Lung (tissue), 12 donors: ENCODE data around the gene PABPC1L. TPM values are rescaled to one million over a fixed set of nuclear protein-coding genes. Genes with fewer than 3 reads are reported as not detected.

Experiments used
- ATAC-seq: fragments of 200-7000 bp; cut with Tn5 transposase; one replicate; pipeline ENCODE4 v1.9.1; 2020; ENCODE audit warnings: moderate number of reproducible peaks; ENCODE audit not compliant: insufficient read depth, low FRiP score
- DNase-seq, 3 donors: peaks; one replicate each; pipeline ENCODE4 v3.0.0-alpha.2; 2013 to 2017
- H3K27ac ChIP-seq, 2 donors: one replicate each; pipeline ENCODE4 v1.5.1; 2013; ENCODE audit warnings: mild to moderate bottlenecking in 2 of 2, moderate library complexity in 2 of 2, control low read depth in 1 of 2, inconsistent platforms in 1 of 2, low read depth in 1 of 2, low read length in 1 of 2
- H3K27me3 ChIP-seq, 3 donors: one replicate each; pipeline ENCODE4 v1.5.1; 2013; ENCODE audit warnings: low read length in 2 of 3; ENCODE audit not compliant: control insufficient read depth in 3 of 3, insufficient read depth in 3 of 3
- H3K36me3 ChIP-seq, 4 donors: one replicate each; pipeline ENCODE4 v1.5.1; 2013; ENCODE audit warnings: low read length in 4 of 4, mild to moderate bottlenecking in 1 of 4, moderate library complexity in 1 of 4; ENCODE audit not compliant: control insufficient read depth in 4 of 4, insufficient read depth in 4 of 4
- H3K4me1 ChIP-seq, 5 donors: one replicate each; pipeline ENCODE4 v1.5.1; 2013; ENCODE audit warnings: low read length in 5 of 5, mild to moderate bottlenecking in 2 of 5, moderate library complexity in 1 of 5; ENCODE audit not compliant: control insufficient read depth in 5 of 5, insufficient read depth in 5 of 5
- H3K4me3 ChIP-seq: one replicate; pipeline ENCODE4 v1.5.1; 2013; ENCODE audit warnings: mild to moderate bottlenecking, control low read depth, moderate library complexity
- H3K9ac ChIP-seq, 2 donors: one replicate each; pipeline ENCODE4 v1.5.1; 2013; ENCODE audit warnings: low read length in 2 of 2, control low read depth in 1 of 2; ENCODE audit not compliant: insufficient read depth in 1 of 2
- H3K9me3 ChIP-seq, 4 donors: one replicate each; pipeline ENCODE4 v1.5.1; 2013; ENCODE audit warnings: low read length in 3 of 4, mild to moderate bottlenecking in 1 of 4, moderate library complexity in 1 of 4; ENCODE audit not compliant: control insufficient read depth in 4 of 4, insufficient read depth in 3 of 4
- CTCF ChIP-seq: IDR thresholded peaks from 2 replicates; pipeline ENCODE4 v1.5.1; 2012; ENCODE audit warnings: mild to moderate bottlenecking; ENCODE audit errors: control extremely low read depth, extremely low read depth
- WGBS, 2 donors: extraction: QIAGEN DNeasy Blood & Tissue Kit; methylation state at CpG; one replicate each; pipeline ENCODE4 v1.1.7; 2013; 5-methylcytosine and 5-hydroxymethylcytosine counted together
- polyA plus RNA-seq, 2 donors: library from polyadenylated mRNA; stranded (reverse); fragments of 200-250 nt; gene quantifications; one replicate each; pipeline ENCODE4 v1.2.1, GENCODE V29; 2013
- total RNA-seq, 2 donors: library from RNA; depleted of rRNA in 1 of 2; stranded (reverse); fragments of >200 nt in 1 of 2; gene quantifications; one replicate each; pipeline ENCODE4 v1.2.1, GENCODE V29; 2014 to 2021
- donor health status: control.
- donor health status: control.
- donor health status: Bipolar disorder and iron deficiency.
- donor health status: healthy.
- donor health status: DM: yes; HTN: yes; CAD: no.

PABPC1L gene
- total and polyA plus RNA-seq, 4 donors, result 16.9 to 63.3 (median 45.7) TPM

- ATAC-seq (no peak), DNase-seq (no peak)
- Histone ChIP-seq H3K27me3 (no peaks in the 10 kb centered on the region), H3K4me3 (no peak overlapping the region), H3K9ac (no peak overlapping the region), H3K27ac (no peak overlapping the region), H3K36me3 (peaks cover 17 to 66% (median 33%) of the 10 kb centered on the region in 4 donors), H3K9me3 (no peaks in the 10 kb centered on the region), H3K4me1 (no peaks in the 10 kb centered on the region)
- TF ChIP-seq CTCF, result no peak
- WGBS, 2 donors, result 79 to 80% methylated on average over 2 of the region's 2 CpGs
Measured at GRCh38 chr20:44946271-44946852, 36.5 kb downstream of the PABPC1L start.

- Histone ChIP-seq H3K27ac (no peak overlapping the region), H3K9me3 (no peaks in the 10 kb centered on the region), H3K27me3 (no peaks in the 10 kb centered on the region), H3K4me1 (no peaks in the 10 kb centered on the region), H3K4me3 (no peak overlapping the region), H3K9ac (no peak overlapping the region), H3K36me3 (peaks cover 15 to 66% (median 28%) of the 10 kb centered on the region in 4 donors)
- no peak for ATAC-seq
- no peak for TF ChIP-seq CTCF
- WGBS, 2 donors, result 95% methylated on average over 5 of the region's 5 CpGs
- DNase-seq, result no peak
Measured at GRCh38 chr20:44948107-44948506, 38.2 kb downstream of the PABPC1L start.

GRCh38 chr20:44948513-44948912 is 38.7 kb downstream of the PABPC1L start:
- no peak overlapping the region for H3K4me3 ChIP-seq
- peaks cover 15 to 67% (median 28%) of the 10 kb centered on the region in 4 donors for H3K36me3 ChIP-seq
- no peaks in the 10 kb centered on the region for H3K4me1 ChIP-seq
- no peak for TF ChIP-seq CTCF
- ATAC-seq (no peak), DNase-seq (no peak)
- no peaks in the 10 kb centered on the region for H3K9me3 ChIP-seq
- WGBS, 2 donors, result 92 to 93% methylated on average over 2 of the region's 2 CpGs
- H3K27ac ChIP-seq, result no peak overlapping the region
- H3K27me3 ChIP-seq, result no peaks in the 10 kb centered on the region
- H3K9ac ChIP-seq, result no peak overlapping the region

GRCh38 chr20:44950368-44950767 is 40.5 kb downstream of the PABPC1L start:
- peaks cover 0 to 3% (median 0%) of the 10 kb centered on the region in 4 donors for H3K9me3 ChIP-seq
- no peaks in the 10 kb centered on the region for H3K27me3 ChIP-seq
- H3K4me3 ChIP-seq, result no peak overlapping the region
- H3K9ac ChIP-seq, result no peak overlapping the region
- no peak overlapping the region for H3K27ac ChIP-seq
- ATAC-seq, result no peak
- TF ChIP-seq CTCF, result no peak
- peaks cover 15 to 76% (median 41%) of the 10 kb centered on the region in 4 donors for H3K36me3 ChIP-seq
- 96 to 100% methylated on average over 1 of the region's 1 CpG for WGBS, 2 donors
- no peak for DNase-seq
- H3K4me1 ChIP-seq, result no peaks in the 10 kb centered on the region
